HG03097 (cell line): Measurements from ENCODE around the gene LAPTM5.

Source experiments
- ATAC-seq: cut with Tn5 transposase; IDR thresholded peaks from one replicate; pipeline ENCODE4 v1.9.1; 2021; ENCODE audit not compliant: unreplicated experiment, low FRiP score

LAPTM5 gene

GRCh38 chr1:30686236-30686935 is 71.2 kb downstream of the LAPTM5 start:
- no peak for ATAC-seq

DNA sequence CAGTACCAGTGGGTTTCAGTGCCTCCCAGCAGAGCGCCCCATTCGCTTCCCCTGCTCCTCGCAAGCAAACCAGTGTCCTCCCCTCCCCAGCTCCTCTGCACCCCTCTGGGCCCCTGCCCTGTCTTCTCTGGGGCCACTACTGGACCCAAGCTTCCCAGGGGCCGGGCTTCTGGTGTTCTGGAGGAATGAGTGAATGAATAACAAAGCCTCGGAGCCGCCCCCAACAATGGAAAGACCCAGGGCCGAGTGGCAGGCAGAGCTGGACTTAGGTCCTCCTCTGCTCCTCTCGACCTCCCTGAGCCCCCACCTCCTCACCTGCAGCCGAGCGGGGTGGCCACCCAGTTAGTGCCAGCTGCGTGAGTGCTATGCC is 71.8 kb downstream of the LAPTM5 start:
- no peak for ATAC-seq

DNA sequence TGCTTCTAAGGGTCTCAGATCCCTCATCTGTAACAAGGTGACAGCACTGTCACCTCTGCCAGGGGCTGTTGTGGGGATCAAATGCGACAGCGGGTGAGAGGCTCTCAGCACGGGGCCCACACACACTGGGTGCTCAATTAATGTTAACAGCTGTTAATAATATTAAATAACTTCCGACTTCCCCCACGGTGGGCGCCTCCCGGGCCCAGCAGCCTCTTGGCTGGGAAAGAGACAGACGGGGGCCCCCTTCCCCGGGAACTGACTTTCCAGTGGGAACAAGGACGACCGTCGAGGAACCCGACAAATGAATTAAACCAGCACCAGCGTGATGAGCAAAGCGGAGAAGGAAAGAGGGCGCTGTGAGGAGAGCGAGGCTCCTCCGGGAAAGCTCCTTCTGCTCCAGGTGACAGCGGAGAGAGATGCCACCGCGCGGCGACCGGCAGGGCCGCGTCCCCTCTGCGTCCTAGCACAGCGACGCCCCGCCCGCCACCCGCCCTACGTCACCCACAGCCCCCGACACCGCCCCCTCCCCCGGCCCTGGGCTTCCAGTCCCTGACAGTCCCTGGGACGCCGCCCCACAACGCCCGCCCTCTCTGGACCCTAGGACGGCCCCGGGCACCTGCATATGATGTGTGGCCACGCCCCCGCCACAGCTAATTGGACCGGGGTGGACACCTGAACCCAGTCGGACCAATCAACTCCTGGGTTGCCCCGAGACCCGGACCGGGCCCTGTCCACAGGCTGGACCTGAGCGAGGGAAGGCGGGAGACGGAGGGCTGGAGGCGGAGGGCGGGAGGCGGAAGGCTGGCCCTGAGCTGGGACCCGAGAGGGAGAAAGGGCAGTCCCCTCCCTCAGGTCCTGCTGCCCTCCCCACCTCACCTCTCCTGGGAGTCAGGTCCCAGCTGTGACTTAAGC is 72.4 kb downstream of the LAPTM5 start:
- ATAC-seq, result no peak

DNA sequence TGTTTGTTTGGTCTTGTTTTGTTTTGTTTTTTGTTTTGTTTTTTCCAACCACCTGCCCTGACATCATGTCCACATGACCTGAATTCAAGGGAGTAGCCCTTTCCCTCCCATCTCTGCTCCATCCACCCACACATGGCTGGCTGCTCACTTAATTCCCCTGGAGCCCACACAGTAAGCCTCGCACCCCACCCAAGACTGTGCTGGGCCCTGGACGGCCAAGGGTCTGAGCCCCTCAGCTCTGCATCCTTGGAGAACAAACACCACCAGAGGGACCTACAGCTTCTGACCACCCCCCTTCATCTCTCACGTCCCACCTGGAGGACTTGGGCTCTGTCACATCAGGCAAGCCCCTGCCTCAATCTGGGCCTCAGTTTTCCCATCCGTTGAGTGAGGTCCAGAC is 73.3 kb downstream of the LAPTM5 start:
- ATAC-seq, result no peak

- ATAC-seq, result no peak
These were observed 73.9 kb downstream of the LAPTM5 start for GRCh38 chr1:30683699-30684098.
